GM12875 (cell line): Measurements from ENCODE around the gene CTIF.

Source experiments
- H3K4me3 ChIP-seq: one replicate; pipeline ENCODE4 v1.5.1; 2011; ENCODE audit warnings: low read depth, low read length, control low read depth
- CTCF ChIP-seq: IDR thresholded peaks from 2 replicates; pipeline ENCODE4 v1.5.1; 2011; ENCODE audit warnings: low read depth, mild to moderate bottlenecking, control low read depth, inconsistent platforms, low read length, moderate library complexity, borderline replicate concordance; ENCODE audit not compliant: insufficient read depth

Gene CTIF

GRCh38 chr18:48826271-48826670 is 287.4 kb downstream of the CTIF start:
- H3K4me3 ChIP-seq, result no peak overlapping the region
- TF ChIP-seq CTCF, result no peak

DNA sequence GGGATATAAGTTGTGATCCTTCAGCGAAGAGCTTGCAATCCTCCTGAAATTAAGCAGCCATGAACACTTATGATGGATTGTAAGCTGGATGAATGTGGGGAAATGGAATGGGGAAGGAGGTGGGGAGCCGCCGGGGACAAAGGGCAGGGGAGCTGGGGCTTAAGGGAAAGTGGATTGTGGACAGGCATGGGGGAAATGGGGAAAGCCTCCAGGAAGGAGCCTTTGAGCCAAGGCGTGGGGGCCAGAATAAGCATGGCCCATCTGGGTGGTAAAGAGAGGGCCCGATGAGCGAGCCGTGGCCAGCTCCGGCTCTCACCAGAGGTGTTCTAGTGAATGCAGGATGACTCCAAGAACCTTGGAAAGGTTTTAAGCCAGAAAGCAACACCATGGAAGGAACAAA is 288.0 kb downstream of the CTIF start:
- H3K4me3 ChIP-seq, result no peak overlapping the region
- no peak for TF ChIP-seq CTCF

- H3K4me3 ChIP-seq, result no peak overlapping the region
- no peak for TF ChIP-seq CTCF
Observed at GRCh38 chr18:48827291-48828193, 288.7 kb downstream of the CTIF start.

DNA sequence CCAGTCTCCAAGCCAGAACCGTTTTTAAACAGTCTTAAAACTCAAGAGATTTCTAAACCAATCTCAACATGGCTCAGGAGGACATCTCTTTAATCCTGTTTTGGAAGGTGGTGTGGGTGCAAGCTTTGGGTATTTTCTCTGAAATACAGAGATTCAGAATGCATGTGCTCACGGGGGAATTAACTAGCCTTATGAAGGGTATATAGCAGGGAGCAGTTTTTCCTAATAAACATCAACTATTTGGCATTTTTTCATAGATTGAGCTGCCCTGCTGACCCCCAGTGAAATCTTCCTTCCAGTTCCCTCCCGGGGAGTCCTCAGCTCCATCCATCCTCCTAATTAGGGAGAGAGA is 289.3 kb downstream of the CTIF start:
- TF ChIP-seq CTCF, result no peak
- H3K4me3 ChIP-seq, result no peak overlapping the region

GRCh38 chr18:48828691-48829442 is 290.0 kb downstream of the CTIF start:
- TF ChIP-seq CTCF, result no peak
- H3K4me3 ChIP-seq, result no peak overlapping the region

GRCh38 chr18:48829443-48830149 is 290.8 kb downstream of the CTIF start:
- H3K4me3 ChIP-seq, result no peak overlapping the region
- TF ChIP-seq CTCF, result no peak
